ENCODE data around the gene TMEM198.

DNA sequence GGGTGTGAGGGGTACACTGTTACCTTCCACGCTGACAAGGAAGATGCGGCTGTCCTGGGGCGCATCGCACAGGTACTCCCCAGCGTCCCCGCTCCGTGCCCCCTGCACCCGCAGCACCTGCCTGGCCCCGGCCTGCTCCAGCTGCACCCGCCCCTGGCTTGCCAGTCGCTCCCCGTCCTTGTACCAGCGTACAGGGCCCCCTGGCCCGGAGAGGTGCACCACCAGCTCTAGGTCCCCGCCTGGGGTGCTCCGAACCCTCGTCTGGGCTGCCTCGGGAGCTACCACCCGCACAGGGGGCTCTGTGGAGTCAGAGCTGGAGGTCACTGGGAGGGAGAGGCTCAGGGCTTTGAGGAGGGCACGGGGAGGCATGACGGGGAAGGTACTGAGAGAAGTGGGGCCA is 13.5 kb downstream of the TMEM198 start:
- TF ChIP-seq ZFP30 (CRISPR knock-in tag; IDR thresholded peaks at IDR 0.05; ENCODE audit: borderline replicate concordance) (no peak), EZH2 (IDR thresholded peaks at IDR 0.05; ENCODE audit: borderline replicate concordance, low read depth, low read length) (no peak), HCFC1 (IDR thresholded peaks at IDR 0.05; ENCODE audit: low read depth, low read length) (no peak), SMARCA5 (IDR thresholded peaks at IDR 0.05) (no peak), TBL1XR1 (IDR thresholded peaks at IDR 0.05; ENCODE audit: low read length in 2 of 2) (no peak), MCM5 (IDR thresholded peaks at IDR 0.05; ENCODE audit: low read depth) (no peak), PML (IDR thresholded peaks at IDR 0.05; ENCODE audit: low read length) (no peak)
- TF ChIP-seq, protein P1, sequence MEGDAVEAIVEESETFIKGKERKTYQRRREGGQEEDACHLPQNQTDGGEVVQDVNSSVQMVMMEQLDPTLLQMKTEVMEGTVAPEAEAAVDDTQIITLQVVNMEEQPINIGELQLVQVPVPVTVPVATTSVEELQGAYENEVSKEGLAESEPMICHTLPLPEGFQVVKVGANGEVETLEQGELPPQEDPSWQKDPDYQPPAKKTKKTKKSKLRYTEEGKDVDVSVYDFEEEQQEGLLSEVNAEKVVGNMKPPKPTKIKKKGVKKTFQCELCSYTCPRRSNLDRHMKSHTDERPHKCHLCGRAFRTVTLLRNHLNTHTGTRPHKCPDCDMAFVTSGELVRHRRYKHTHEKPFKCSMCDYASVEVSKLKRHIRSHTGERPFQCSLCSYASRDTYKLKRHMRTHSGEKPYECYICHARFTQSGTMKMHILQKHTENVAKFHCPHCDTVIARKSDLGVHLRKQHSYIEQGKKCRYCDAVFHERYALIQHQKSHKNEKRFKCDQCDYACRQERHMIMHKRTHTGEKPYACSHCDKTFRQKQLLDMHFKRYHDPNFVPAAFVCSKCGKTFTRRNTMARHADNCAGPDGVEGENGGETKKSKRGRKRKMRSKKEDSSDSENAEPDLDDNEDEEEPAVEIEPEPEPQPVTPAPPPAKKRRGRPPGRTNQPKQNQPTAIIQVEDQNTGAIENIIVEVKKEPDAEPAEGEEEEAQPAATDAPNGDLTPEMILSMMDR (IDR thresholded peaks at IDR 0.05 in 2 of 3, conservative IDR thresholded peaks at IDR 0.05 in 1 of 3; ENCODE audit: insufficient read depth in 2 of 3, low read depth in 1 of 3, low read length in 3 of 3), result no peak
- TF ChIP-seq, protein P2, sequence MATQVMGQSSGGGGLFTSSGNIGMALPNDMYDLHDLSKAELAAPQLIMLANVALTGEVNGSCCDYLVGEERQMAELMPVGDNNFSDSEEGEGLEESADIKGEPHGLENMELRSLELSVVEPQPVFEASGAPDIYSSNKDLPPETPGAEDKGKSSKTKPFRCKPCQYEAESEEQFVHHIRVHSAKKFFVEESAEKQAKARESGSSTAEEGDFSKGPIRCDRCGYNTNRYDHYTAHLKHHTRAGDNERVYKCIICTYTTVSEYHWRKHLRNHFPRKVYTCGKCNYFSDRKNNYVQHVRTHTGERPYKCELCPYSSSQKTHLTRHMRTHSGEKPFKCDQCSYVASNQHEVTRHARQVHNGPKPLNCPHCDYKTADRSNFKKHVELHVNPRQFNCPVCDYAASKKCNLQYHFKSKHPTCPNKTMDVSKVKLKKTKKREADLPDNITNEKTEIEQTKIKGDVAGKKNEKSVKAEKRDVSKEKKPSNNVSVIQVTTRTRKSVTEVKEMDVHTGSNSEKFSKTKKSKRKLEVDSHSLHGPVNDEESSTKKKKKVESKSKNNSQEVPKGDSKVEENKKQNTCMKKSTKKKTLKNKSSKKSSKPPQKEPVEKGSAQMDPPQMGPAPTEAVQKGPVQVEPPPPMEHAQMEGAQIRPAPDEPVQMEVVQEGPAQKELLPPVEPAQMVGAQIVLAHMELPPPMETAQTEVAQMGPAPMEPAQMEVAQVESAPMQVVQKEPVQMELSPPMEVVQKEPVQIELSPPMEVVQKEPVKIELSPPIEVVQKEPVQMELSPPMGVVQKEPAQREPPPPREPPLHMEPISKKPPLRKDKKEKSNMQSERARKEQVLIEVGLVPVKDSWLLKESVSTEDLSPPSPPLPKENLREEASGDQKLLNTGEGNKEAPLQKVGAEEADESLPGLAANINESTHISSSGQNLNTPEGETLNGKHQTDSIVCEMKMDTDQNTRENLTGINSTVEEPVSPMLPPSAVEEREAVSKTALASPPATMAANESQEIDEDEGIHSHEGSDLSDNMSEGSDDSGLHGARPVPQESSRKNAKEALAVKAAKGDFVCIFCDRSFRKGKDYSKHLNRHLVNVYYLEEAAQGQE (IDR thresholded peaks at IDR 0.05; ENCODE audit: borderline replicate concordance), result no peak
- TF ChIP-seq, protein P2 (CRISPR knock-in tag; IDR thresholded peaks at IDR 0.05; ENCODE audit: low read depth), result no peak
- TF ChIP-seq, protein P3, sequence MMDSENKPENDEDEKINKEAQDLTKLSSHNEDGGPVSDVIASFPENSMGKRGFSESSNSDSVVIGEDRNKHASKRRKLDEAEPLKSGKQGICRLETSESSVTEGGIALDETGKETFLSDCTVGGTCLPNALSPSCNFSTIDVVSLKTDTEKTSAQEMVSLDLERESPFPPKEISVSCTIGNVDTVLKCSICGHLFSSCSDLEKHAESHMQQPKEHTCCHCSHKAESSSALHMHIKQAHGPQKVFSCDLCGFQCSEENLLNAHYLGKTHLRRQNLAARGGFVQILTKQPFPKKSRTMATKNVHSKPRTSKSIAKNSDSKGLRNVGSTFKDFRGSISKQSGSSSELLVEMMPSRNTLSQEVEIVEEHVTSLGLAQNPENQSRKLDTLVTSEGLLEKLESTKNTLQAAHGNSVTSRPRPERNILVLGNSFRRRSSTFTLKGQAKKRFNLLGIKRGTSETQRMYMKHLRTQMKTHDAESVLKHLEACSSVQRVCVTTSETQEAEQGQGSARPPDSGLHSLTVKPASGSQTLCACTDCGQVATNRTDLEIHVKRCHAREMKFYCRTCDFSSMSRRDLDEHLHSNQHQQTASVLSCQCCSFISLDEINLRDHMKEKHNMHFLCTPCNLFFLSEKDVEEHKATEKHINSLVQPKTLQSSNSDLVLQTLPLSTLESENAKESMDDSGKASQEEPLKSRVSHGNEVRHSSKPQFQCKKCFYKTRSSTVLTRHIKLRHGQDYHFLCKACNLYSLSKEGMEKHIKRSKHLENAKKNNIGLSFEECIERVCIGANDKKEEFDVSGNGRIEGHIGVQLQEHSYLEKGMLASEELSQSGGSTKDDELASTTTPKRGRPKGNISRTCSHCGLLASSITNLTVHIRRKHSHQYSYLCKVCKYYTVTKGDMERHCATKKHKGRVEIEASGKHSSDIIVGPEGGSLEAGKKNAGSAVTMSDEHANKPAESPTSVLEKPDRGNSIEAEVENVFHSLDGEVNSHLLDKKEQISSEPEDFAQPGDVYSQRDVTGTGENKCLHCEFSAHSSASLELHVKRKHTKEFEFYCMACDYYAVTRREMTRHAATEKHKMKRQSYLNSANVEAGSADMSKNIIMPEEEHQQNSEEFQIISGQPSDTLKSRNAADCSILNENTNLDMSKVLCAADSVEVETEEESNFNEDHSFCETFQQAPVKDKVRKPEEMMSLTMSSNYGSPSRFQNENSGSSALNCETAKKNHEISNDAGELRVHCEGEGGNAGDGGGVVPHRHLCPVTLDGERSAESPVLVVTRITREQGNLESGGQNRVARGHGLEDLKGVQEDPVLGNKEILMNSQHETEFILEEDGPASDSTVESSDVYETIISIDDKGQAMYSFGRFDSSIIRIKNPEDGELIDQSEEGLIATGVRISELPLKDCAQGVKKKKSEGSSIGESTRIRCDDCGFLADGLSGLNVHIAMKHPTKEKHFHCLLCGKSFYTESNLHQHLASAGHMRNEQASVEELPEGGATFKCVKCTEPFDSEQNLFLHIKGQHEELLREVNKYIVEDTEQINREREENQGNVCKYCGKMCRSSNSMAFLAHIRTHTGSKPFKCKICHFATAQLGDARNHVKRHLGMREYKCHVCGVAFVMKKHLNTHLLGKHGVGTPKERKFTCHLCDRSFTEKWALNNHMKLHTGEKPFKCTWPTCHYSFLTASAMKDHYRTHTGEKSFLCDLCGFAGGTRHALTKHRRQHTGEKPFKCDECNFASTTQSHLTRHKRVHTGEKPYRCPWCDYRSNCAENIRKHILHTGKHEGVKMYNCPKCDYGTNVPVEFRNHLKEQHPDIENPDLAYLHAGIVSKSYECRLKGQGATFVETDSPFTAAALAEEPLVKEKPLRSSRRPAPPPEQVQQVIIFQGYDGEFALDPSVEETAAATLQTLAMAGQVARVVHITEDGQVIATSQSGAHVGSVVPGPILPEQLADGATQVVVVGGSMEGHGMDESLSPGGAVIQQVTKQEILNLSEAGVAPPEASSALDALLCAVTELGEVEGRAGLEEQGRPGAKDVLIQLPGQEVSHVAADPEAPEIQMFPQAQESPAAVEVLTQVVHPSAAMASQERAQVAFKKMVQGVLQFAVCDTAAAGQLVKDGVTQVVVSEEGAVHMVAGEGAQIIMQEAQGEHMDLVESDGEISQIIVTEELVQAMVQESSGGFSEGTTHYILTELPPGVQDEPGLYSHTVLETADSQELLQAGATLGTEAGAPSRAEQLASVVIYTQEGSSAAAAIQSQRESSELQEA (IDR thresholded peaks at IDR 0.05; ENCODE audit: low read depth), result no peak

Data from K562 (cell line).